ENCODE data around the gene SLC35A5.
A peak's percentile ranks its signal among the peaks of the same experiment; 100 is the strongest.
"Not testable (repeated sequence)": the region's sequence is repeated elsewhere in the genome, so short reads cannot be mapped to it uniquely, and the experiment has no call there.

The SLC35A5 gene, protein sequence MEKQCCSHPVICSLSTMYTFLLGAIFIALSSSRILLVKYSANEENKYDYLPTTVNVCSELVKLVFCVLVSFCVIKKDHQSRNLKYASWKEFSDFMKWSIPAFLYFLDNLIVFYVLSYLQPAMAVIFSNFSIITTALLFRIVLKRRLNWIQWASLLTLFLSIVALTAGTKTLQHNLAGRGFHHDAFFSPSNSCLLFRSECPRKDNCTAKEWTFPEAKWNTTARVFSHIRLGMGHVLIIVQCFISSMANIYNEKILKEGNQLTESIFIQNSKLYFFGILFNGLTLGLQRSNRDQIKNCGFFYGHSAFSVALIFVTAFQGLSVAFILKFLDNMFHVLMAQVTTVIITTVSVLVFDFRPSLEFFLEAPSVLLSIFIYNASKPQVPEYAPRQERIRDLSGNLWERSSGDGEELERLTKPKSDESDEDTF

DNA sequence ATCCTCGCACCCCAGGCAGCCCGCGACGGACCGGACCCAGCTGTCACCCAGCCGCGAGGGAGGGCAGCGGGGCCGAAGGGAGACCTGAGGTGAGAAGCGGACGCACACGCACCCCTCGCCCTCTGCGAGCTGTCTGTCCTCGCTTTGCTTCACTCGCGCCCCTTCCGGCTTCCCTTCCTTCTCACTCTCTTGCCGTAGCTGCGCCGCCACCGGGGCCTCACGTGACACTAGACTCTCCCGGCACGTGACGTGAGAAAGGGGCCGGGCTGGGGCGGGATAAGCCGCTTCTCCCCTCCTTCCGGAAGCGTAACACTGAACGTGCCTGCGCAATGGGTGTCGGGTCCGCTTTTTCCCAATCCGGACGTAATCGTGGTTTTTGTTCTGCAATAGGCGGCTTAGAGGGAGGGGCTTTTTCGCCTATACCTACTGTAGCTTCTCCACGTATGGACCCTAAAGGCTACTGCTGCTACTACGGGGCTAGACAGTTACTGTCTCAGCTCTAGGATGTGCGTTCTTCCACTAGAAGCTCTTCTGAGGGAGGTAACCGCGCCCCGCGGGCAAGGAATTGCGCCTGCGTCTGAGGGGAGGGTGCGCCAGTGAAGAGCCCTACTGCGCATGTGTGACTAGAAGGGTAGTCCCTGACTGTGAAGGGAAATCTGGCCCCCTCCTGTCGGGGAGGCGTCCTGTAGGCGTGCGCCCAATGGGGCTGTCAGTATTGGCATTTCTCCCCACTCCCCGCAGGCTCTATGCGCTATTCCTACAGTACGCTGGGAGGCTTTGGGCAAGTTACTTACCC, at the start of gene SLC35A5, which contains the start of gene ATG3:
TSS of gene SLC35A5 (plus strand) at position 312 of the 796 bp plus-strand sequence. CDS start 1,359 bp downstream, outside the sequence.
TSS of gene ATG3 (minus strand) at position 229 of the 796 bp plus-strand sequence. CDS start 434 bp downstream, outside the sequence.
- DNase-seq = peak; percentile 99

DNA sequence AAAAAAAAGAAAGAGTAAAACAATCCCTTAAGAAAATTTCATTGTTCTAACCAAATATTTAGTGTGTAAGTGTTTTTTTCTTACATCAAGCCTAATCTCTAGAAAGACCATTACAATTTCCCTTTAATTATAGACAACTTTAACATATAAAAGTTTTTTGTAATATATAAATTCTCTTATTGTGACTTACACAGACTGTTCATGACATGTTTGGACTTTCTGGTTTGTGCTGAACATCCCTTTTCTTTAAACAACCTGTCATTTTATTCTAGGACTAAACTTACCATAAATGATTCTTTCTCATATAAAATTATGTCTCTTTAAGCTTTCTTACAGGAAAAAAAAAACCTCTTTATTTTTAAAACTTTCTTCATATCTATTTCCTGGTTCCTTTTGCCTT, 49.5 kb upstream of the SLC35A5 start:
- DNase-seq = no peak

DNA sequence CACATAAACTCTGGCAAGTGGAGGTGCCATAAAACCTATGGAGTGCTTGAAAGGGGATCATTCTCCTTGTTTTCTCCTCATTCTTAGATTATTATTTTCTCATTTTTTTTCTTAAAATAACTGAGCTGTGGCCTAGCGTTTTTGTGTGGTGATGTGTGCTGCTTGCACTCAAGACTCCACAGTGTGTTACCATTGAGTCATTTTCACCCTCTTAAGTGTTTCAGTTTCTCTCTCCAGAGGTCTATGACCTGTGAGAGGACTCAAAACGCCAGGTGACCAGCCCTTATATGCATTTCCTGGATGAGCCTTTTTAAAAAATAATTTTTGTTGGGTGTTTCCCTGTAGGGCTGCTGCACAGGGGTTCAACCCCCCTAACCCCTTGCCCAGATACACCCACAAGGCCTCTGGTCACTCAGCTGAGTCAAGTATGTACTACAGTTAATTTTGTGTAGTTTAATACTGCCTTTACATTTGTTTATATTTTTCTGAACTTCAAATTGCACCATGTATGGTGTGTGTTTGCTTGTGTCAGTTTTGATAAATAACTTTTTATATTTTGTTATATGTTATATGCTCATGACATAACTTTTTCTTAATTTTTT, 47.2 kb upstream of the SLC35A5 start:
- peak in 1 of 2 experiments; percentile 25 for DNase-seq

DNA sequence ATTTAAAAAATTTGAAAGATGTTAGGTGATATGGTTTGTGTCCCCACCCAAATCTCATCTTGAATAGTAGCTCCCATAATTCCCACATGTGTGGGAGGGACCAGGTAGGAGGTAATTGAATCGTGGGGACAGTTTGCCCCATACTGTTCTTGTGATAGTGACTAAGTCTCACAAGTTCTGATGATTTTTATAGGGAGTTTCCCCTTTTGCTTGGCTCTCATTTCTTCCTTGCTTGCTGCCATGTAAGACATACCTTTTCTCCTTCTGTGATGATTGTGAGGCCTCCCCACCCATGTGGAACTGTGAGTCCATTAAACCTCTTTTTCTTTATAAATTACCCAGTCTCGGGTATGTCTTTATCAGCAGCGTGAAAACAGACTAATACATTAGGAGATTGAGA, 42.9 kb upstream of the SLC35A5 start:
- DNase-seq = not testable (repeated sequence)

DNA sequence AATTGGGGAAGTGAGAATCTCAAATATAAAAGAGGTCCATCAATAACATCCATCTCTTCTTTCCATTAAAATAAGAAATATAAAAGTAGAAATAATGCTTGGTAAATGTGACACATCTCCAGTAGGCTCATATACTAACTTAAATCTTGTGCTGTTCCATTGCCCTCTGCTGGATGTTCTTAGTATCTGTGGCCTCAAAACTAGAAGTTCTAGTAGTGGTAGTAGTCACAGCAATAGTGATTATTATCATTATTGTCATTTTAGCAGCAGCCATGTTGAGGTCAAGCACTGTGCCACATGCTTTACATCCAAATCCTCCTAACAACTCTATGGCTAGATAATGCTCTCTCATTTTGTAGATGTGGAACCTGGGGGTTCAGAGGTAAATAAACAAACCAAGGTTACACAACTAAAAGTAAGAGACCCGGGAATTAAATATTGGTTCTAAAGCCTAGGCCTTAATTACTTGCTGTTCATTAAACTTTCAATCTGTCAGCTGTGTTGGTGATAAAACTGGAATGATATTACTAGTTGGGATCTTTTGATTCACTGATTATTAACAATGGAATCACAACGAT, 42.3 kb upstream of the SLC35A5 start:
- DNase-seq = no peak

DNA sequence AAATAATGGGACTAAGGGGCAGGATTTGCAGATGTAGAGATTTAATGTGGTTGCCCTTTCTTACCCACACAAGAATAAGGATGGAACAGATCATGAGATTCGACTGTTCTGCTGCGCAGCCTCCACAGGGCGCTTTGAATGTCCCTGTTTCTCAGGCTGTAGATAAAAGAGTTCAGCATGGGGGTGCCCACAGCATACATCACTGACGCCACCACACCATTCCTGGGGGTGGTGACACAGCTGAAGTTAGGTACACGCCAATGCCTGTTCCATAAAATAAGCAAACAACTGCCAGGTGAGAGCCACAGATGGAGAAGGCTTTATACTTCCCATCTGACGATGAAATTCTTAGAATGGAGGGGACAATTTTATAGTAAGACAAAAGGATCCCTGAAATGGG, 37.7 kb upstream of the SLC35A5 start:
- DNase-seq = not testable (repeated sequence)

DNA sequence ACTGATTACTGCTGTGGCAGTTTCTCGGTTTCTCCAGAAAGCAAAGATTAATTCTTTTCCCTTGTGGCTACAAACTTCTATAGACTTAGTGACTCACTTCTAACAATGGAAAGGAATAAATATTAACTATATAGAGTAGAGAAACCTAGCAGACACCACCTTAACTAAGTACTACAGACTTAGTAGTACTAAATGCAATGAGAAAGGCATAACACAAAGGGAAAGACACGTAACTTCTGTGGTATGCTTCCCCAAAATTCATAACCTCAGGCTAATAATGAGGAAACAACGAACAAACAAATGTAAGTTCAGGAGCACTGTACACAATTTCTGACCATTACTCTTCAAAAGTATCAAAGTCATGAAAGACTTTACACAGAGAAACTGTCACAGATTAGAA, 31.3 kb upstream of the SLC35A5 start:
- no peak for DNase-seq

DNA sequence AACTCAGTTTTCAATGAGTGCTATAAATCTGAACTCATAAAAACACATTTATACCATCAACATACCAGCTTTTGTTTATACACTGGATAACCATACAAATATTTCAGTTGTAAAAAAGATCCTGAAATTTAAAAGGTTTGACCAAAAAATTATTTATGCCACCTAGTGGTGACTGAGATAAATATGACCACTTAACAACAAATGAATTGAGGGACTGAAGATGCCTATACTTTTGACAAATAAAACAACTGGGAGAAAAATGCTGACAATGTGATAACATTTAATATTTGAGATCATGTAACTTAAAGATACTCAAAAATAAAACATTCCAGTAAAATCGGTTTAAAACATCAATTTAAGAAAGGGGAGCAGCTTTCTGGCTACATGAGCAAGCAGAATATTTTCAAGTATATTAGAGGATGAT, 30.5 kb upstream of the SLC35A5 start:
- DNase-seq = no peak

DNA sequence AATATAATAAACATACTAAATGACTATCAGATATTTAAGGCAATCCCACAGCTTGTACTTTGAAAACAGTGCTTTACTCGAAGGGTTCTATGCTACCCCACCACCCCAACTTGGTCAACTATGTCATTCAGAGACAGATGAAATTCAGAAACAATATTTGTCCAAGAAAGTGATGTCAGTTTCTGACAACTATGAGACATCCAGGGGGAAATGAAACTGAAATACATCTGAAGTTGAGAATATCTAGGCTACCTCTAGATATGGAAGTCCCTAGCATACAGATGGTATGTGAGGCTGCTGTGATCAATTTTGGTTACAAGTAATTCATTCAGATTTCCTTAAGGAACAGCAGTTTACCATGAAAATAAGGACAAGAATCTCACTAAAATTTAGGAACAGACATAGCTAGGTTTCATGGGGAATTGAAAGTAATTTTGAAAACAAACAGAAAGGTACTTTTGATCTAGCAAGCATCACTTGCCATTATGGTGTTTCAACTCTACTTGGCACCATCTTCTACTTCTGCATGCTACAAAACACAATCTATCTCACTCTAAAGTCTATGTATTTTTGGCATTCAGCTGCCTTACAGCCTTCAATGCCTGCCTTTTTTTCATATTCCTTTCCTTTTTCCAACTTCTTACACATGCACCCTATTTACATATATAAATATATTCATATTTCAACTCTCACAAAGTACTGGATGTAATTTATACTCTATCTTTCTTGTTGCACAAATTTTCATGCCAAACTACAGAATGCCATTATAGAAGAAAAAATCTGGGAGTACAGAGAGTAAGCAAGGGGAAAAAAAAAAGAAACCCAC, 21.8 kb upstream of the SLC35A5 start:
- no peak for DNase-seq

DNA sequence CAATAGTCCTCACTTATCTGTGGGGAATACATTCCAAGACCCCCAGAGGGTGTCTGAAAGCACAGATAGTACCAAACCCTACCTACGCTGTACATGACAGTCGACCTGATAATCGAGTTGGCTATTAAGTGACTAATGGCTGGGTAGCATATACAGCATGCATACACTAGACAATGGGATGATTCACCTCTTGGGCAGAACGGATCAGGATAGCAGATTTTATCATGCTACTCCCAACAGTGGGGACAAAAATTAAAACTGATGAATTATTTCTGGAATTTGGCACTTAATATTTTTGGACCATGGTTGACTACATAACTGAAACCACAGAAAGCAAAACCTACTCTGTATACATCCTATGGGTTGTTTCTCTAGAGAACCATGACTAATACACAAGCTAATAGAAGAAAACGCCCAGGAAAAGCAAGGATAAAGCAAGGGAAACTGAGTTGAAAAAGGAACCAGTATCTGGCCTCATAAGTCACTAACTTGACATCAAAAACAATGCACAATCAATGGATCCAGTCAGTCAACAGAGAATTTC, 15.6 kb upstream of the SLC35A5 start:
- no peak for DNase-seq

DNA sequence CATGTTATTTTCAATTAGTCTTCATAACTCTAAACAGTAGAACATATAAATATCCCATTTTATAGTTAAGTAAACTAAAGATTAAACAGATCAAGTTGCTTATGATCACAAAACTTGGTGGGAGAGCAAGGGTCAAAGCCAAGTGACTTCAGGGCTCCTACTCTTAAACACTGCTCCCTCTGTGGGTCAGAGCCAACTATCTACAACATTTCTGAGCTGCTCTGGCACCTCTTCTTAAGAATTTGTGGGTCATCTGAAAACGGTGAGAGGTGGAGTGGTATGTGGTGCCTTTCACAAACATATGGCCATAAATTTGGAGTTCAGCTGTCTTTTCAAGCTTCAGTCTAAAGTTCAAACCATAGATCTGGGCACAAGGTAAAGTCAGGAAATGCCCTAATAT, 11.0 kb upstream of the SLC35A5 start:
- no peak for DNase-seq

DNA sequence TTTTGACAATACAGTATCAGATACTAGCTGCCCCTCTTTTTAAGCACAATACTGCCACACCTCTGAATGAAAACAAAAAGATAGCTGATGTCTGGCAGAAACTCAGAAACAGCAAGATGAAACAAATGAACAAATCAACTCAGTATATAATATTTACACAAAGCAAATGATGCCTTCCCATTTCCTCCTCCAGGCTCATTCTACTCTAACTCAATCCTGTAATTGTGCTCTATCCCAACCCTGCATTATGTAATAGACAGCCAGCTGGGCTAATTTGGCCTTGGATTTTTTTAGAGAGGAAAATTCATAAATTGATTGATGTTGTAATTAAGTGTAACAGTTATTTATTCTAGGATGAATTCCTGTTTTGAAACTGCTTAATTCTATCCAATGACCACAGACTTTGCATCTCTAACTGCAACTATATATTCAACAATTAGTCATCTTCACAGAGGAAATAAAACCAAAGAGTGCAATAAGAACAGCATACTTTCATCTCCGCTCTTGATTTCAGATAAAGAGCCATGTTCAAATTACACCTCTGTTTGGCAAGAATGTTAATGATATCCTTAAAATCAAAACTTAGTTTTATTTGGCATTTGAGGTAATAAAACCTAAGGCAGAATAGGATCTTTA, 6.2 kb upstream of the SLC35A5 start:
- DNase-seq = no peak

DNA sequence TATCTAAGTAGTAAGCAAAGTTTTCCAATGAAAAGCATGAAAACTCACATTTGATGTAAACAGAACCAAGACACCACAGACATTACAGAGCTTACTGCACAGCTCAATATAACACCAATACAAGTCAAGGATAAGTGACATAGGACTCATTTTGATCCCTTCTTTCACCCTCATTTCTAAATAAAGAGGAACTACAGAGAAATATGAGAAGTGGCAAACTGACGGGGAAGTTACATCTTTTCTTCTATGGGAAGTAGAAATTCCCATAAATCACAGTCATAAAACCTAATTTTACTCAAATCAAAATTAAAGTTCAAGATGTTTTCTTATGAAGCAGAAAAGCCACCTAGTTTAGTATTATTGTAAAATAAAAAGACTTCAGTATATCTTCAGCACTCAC, 3.9 kb upstream of the SLC35A5 start:
- DNase-seq = no peak

DNA sequence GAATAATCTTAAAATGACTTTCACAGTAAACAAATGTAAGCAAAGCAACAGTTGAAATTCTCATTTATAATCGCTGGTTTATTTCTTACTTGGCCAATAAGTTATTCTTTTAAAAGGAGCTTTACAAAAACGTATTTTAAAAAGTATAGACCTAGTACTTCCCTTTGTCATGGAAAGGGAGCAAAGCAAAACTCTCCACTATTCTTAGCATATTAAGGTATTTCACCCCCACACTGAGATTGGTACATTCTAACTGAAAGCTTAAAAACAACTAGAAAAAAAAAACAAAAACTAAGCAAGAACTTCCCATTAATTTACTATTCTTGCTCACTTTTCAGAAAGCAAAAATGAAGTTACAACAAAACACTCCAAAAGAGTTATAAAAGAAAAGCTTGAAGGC, 1.5 kb upstream of the SLC35A5 start:
- DNase-seq = no peak

DNA sequence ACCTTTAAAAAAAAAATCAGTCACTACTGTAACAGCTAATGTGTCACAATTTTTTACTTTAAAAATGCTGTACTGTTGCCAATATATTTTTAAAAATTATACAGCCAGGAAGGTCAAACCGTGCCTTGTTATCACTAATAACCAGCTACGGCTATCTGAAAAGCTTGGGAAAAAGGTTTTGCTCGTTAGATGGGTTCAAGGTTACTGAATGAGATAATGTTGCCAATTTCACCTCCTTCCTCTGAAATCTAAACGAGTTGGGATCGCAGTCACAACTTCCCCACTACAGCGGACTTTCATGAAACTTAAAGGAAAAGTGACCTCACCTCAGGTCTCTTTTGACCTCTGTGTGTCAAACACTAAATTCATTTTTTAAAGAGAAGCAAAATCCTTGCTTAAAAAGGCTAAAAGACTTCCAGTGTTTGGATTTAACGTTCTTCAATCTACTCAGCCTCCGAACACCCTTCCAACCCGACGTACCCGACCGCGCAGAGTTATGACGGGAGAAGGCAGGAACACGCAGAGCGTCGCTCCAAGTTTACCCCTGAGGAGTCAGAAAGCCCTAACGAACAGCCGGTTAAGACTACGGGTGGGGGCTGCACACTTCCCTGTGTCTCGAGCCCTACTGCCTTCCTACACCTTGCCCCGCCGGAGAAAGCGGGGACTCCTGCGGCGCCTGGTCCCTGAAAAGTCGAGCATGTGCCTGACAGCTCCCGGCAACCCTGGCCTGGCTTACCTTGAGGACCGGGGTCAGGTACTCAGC, 943 bp upstream of the SLC35A5 start:
- DNase-seq = peak; percentile 83 to 85

DNA sequence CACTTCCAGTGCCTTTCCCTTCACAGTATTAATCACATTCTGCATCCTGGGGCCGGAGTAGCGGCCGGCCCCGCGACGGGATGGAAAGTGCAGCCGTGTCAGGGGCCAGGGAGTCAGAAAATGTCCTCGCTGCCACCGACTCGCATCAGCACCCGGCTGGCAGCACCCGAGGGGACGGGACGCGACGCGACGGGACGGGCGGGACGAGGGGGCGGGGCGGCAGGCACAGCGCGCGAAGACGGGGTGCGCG, 436 bp upstream of the SLC35A5 start:
- peak in 1 of 2 experiments; percentile 90 for DNase-seq

DNA sequence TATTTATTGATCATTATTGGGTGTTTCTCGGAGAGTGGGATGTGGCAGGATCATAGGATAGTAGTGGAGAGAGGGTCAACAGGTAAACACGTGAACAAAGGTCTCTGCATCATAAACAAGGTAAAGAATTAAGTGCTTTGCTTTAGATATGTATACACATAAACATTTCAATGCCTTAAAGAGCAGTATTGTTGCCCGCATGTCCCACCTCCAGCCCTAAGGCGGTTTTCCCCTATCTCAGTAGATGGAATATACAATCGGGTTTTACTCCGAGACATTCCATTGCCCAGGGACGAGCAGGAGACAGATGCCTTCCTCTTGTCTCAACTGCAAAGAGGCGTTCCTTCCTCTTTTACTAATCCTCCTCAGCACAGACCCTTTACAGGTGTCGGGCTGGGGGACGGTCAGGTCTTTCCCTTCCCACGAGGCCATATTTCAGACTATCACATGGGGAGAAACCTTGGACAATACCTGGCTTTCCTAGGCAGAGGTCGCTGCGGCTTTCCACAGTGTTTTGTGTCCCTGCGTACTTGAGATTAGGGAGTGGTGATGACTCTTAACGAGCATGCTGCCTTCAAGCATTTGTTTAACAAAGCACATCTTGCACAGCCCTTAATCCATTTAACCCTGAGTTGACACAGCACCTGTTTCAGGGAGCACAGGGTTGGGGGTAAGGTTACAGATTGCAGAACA, 2.5 kb downstream of the SLC35A5 start:
- DNase-seq = not testable (repeated sequence)

DNA sequence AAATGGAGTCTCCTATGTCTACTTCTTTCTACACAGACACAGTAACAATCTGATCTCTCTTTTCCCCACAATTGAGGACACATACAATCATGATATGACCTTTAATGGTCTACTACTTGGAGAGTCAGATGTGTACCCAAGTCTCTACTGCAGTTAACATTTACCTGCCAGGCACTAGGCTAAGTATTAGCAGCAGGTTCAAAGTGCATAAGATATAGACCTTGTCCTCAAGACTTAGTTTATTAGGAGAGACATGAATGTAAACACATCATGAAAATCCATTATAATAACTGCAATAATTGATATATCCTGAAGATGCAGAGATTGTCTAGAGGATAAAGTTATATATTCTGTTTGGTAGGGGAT, 3.1 kb downstream of the SLC35A5 start:
- DNase-seq = no peak

DNA sequence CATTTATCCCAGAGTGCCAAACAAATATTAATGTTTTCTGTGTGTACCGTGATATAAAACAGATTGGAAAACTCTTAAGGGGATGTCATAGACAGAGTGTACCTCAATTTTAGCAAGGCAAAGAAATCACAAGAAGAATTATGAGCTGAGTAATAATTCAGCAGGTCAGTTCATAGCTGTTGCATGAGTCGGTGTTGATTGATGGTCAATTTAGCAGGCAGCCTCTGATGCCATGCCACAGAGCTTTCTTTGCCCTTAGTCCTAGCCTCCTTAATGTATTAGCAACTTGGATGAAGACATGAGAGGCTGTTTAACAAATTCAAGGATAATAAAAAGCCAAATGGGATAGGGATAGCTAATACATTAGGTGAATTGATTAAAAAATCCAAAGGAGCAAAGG, 6.8 kb downstream of the SLC35A5 start:
- DNase-seq = no peak

DNA sequence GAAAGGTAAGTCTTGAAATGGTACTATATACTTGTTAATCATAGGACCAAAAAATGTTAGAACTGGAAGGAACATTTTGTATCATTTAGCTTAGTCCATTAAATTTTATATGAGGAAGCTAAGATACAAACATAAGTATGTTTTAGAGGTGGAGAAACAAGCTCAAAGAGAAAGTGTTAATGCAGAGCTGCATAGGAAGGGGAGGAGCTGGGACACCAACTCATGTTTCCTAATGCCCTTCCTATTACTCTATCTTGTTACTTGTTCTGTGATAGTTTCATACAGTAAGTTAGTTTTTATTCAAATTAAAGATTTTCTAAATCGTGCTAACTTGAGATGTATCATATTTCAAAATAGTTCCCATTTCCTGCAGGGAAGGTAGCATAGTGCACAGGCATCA, 7.4 kb downstream of the SLC35A5 start:
- DNase-seq = no peak

Measured in activated T-cell treated with anti-CD3 and anti-CD28 coated beads, Interleukin-2, amount 50 U/mL, for 48 hours (primary cell).